GM19328 (cell line): ENCODE data around the gene PHC2.

Source experiments
- ATAC-seq: cut with Tn5 transposase; IDR thresholded peaks from one replicate; pipeline ENCODE4 v1.9.1; 2021; ENCODE audit warnings: mild to moderate bottlenecking, moderate library complexity; ENCODE audit not compliant: unreplicated experiment

PHC2 gene

GRCh38 chr1:33373606-33374005 is 57.3 kb downstream of the PHC2 start:
- ATAC-seq = no peak

- ATAC-seq = no peak
These were observed 58.2 kb downstream of the PHC2 start for GRCh38 chr1:33372677-33373076.

GRCh38 chr1:33372162-33372561 is 58.7 kb downstream of the PHC2 start:
- ATAC-seq = no peak

- no peak for ATAC-seq
These were observed 59.6 kb downstream of the PHC2 start for GRCh38 chr1:33371334-33371733.

- no peak for ATAC-seq
These were observed 60.1 kb downstream of the PHC2 start for GRCh38 chr1:33370827-33371226.

- ATAC-seq = no peak
These were observed 60.6 kb downstream of the PHC2 start for GRCh38 chr1:33370301-33370700.

- no peak for ATAC-seq
These were observed 61.1 kb downstream of the PHC2 start for GRCh38 chr1:33369764-33370163.

- ATAC-seq = no peak
These were observed 61.8 kb downstream of the PHC2 start for GRCh38 chr1:33369081-33369480.

GRCh38 chr1:33368431-33368830 is 62.5 kb downstream of the PHC2 start:
- ATAC-seq = no peak

GRCh38 chr1:33367485-33368405 is 63.1 kb downstream of the PHC2 start:
- ATAC-seq = no peak

- ATAC-seq = no peak
These were observed 64.0 kb downstream of the PHC2 start for GRCh38 chr1:33366762-33367484.

- no peak for ATAC-seq
These were observed 65.3 kb downstream of the PHC2 start for GRCh38 chr1:33365560-33365997.

GRCh38 chr1:33364565-33364918 is 66.4 kb downstream of the PHC2 start:
- no peak for ATAC-seq

GRCh38 chr1:33363470-33363861 is 67.4 kb downstream of the PHC2 start:
- ATAC-seq = no peak

- ATAC-seq = no peak
These were observed 67.9 kb downstream of the PHC2 start for GRCh38 chr1:33363021-33363420.

- no peak for ATAC-seq
These were observed 69.2 kb downstream of the PHC2 start for GRCh38 chr1:33361532-33362235.

GRCh38 chr1:33360367-33360766 is 70.5 kb downstream of the PHC2 start:
- ATAC-seq = no peak

GRCh38 chr1:33359931-33360330 is 71.0 kb downstream of the PHC2 start:
- ATAC-seq = no peak

GRCh38 chr1:33358795-33359503 is 71.9 kb downstream of the PHC2 start:
- ATAC-seq = no peak

GRCh38 chr1:33358114-33358794 is 72.6 kb downstream of the PHC2 start:
- ATAC-seq = no peak
